Measurements from ENCODE around the gene CMIP.

GRCh38 chr16:81567987-81568748 lies 123.6 kb downstream of the CMIP start:
- TF ChIP-seq, protein P1, sequence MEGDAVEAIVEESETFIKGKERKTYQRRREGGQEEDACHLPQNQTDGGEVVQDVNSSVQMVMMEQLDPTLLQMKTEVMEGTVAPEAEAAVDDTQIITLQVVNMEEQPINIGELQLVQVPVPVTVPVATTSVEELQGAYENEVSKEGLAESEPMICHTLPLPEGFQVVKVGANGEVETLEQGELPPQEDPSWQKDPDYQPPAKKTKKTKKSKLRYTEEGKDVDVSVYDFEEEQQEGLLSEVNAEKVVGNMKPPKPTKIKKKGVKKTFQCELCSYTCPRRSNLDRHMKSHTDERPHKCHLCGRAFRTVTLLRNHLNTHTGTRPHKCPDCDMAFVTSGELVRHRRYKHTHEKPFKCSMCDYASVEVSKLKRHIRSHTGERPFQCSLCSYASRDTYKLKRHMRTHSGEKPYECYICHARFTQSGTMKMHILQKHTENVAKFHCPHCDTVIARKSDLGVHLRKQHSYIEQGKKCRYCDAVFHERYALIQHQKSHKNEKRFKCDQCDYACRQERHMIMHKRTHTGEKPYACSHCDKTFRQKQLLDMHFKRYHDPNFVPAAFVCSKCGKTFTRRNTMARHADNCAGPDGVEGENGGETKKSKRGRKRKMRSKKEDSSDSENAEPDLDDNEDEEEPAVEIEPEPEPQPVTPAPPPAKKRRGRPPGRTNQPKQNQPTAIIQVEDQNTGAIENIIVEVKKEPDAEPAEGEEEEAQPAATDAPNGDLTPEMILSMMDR (IDR thresholded peaks at IDR 0.05), result no peak
- TF ChIP-seq EP300 (IDR thresholded peaks at IDR 0.05; ENCODE audit: borderline replicate concordance in 1 of 2, low read depth in 1 of 2, low read length in 1 of 2), result peak in 1 of 2 experiments; percentile 47; a peak in 1 of 4 replicates
- TF ChIP-seq YY1 (IDR thresholded peaks at IDR 0.05; ENCODE audit: low read depth), result no peak
- no peak for TF ChIP-seq POLR2AphosphoS5 (IDR thresholded peaks at IDR 0.05; ENCODE audit: low read depth, low read length)
- TF ChIP-seq, protein P2, sequence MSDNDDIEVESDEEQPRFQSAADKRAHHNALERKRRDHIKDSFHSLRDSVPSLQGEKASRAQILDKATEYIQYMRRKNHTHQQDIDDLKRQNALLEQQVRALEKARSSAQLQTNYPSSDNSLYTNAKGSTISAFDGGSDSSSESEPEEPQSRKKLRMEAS (IDR thresholded peaks at IDR 0.05; ENCODE audit: low read depth), result peak; percentile 76
- TF ChIP-seq TAF1 (IDR thresholded peaks at IDR 0.05; ENCODE audit: borderline replicate concordance, low read depth, low read length), result no peak

All from SK-N-SH (cell line).